Right lung (tissue), 5 donors: ENCODE measurements around the gene SPATA12. TPM values are rescaled to one million over a fixed set of nuclear protein-coding genes. Genes with fewer than 3 reads are reported as not detected.

Source experiments
- DNase-seq, 2 donors: peaks; one replicate each; pipeline ENCODE4 v3.0.0-alpha.2; 2013
- polyA plus RNA-seq, 5 donors: library from polyadenylated mRNA; unstranded; fragments of 120-200 nt; gene quantifications; one replicate each; pipeline versions ENCODE4 v1.2.1 to v1.2.3, GENCODE V29; 2013; ENCODE audit warnings: inconsistent platforms in 1 of 5, low replicate concordance in 1 of 5; ENCODE audit not compliant: insufficient read length in 5 of 5, insufficient read depth in 1 of 5

Gene SPATA12
- polyA plus RNA-seq, 5 donors = not detected

GRCh38 chr3:57052662-57053061 lies 7.8 kb upstream of the SPATA12 start:
- no peak for DNase-seq

DNA sequence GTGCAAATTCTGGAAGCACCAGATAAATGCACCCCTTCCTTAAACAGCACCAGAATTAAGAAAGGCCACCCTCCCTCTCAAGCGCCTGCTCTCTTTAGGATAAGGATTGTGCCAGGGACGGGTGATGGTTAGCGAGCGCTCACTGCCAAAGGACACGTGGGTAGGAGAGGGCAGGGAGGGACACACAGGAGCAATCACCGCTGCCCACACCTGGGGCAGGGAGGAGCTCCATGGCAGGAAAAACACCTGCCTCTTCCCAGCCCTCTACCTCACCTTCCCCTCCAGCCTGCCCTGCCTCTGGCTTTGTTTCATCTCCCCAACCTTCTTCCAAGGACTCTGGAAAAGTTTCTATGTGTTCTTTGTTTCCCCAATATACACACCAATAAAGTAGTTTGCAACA lies 7.3 kb upstream of the SPATA12 start:
- no peak for DNase-seq

- no peak for DNase-seq
These were observed 3.1 kb upstream of the SPATA12 start for GRCh38 chr3:57057351-57057750.

DNA sequence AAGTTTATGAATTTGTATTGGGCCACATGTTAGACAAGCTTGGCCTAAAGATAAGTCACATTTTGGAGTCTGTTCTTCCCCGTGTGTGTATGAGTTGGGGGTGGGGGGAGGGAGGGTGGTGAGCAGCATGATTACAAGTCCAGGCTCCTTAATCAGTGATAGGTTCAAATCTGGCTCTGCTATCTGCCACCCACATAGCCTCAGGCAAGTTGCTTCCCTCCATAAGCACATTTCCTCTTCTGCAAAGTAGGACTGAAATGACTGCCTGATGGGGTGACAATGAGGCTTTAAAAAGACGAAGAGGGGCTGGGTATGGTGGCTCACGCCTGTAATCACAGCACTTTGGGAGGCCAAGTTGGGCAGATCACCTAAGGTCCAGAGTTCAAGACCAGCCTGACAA lies 1.1 kb upstream of the SPATA12 start:
- DNase-seq = no peak

GRCh38 chr3:57061556-57061955 lies 1.1 kb downstream of the SPATA12 start:
- DNase-seq = no peak

- DNase-seq = no peak
These were observed 1.7 kb downstream of the SPATA12 start for GRCh38 chr3:57062101-57062631.

DNA sequence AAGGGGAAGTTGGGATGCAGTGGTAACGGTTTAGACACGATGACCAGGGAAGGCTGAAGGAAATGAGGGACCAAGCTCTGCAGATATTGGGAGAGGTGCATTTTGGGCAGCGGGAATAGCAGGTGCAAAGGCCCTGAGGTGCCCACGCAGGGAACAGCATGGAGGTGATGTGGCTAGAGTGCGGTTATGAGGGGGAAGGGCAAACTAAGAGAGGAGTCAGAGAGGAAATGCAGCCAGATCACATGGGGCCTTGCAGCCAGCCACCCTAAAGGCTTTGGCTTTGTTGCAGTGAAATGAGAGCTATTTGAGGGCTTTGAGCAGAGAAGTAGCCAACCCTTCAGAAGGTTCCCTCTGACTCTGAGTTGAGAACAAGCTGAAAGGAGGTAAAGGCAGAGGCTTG lies 2.6 kb downstream of the SPATA12 start:
- DNase-seq = no peak

- DNase-seq = no peak
These were observed 3.5 kb downstream of the SPATA12 start for GRCh38 chr3:57064001-57064400.

- DNase-seq = no peak
These were observed 4.1 kb downstream of the SPATA12 start for GRCh38 chr3:57064572-57064971.

- no peak for DNase-seq
These were observed 5.1 kb downstream of the SPATA12 start for GRCh38 chr3:57065588-57065987.

DNA sequence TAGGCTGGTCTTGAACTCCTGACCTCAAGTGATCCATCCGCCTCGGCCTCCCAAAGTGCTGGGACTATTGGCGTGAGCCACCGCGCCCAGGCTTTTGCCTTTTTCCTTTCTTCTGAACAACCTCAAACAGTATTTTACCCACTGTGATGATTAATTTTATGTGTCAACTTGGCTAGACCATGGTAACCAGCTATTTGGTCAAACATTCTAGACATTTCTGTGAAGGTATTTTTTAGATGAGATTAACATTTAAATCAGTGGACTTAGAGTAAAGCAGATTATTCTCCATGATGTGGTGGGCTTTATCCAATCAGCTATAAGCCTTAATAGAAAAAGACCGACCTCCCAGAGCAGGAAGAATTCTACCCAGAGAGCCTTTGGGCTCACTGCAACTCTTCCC lies 6.0 kb downstream of the SPATA12 start:
- no peak for DNase-seq

DNA sequence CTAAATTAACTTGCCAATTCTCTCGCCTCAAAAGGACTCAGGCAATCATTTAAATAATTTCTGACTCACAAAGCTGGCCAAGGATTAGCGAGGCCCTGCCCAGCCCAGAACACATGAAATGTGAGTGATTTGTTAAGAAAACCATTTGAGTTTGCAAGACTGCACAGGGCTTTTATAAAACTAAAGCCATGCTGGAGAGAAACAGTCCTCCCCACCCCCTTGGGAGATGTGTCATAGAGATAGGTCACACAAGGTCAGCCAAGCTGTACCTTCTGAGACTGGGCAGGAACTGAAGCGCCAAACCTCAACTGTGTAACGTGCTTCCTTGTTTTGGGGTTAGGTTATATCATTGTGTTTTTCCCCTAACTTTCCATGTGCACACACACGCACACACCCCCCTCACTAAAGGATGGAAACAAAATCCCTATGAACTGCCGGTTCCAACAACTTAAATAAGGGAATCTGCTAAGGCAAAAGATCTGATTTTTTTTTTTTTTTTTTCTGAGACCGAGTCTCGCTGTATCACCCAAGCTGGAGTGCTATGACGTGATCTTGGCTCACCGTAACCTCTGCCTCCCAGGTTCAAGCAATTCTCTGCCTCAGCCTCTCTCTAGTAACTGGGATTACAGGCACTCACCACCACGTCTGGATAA lies 8.1 kb downstream of the SPATA12 start:
- no peak for DNase-seq

DNA sequence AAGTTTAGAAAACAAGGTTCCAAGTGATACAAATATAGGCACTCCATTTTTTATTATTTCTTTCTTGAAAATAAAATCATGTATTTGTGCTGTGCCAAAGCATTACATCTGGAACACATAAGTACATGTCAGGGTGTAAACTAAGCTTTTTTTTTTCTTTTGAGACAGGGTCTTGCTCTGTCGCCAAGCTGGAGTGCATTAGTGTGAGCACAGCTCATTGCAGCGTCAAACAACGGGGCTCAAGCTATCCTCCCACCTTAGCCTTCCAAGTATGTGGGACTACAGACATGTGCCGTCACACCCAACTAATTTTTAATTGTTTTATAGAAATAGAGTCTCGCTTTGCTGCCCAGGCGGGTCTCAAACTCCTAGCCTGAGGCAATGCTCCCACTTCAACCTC lies 9.0 kb downstream of the SPATA12 start:
- DNase-seq = no peak

DNA sequence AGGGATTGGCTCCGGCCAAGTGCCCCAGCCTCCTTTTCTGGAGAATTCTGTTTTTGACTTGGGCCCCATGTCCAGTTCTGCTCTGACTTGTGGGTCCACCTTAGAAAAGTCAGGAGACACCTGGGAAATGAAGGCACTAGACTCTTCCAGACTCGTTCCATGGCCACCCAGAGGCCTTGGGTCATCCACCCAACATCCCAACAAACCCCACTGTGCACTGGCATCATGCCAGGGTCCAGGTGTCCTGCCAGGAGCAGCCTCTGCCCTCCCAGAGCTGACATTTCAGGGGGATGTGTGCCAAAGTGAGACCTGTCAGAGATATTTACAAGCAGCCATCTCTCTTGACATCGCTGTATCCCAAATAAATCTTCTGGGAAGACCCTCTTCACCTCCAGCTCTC lies 13.2 kb downstream of the SPATA12 start:
- no peak for DNase-seq

DNA sequence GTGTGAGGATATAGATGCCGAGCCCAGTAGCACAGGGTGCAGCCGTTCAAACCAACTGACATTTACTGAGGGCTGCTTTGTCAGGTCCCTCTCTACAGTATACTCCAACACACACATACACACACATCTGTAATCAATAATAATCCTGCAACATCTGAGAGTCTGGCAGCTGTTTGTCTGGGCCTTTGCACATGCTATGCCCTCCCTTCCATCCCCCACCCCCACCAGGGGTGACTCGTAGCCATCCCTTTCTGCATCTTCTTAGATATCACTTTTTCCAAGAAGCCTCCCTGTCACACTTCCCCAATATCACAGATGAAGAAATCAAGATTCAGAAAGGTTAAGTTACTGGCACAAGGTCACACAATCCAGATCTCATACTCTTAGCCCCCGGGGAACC lies 13.7 kb downstream of the SPATA12 start:
- no peak for DNase-seq

GRCh38 chr3:57076422-57076951 lies 16.0 kb downstream of the SPATA12 start:
- no peak for DNase-seq

DNA sequence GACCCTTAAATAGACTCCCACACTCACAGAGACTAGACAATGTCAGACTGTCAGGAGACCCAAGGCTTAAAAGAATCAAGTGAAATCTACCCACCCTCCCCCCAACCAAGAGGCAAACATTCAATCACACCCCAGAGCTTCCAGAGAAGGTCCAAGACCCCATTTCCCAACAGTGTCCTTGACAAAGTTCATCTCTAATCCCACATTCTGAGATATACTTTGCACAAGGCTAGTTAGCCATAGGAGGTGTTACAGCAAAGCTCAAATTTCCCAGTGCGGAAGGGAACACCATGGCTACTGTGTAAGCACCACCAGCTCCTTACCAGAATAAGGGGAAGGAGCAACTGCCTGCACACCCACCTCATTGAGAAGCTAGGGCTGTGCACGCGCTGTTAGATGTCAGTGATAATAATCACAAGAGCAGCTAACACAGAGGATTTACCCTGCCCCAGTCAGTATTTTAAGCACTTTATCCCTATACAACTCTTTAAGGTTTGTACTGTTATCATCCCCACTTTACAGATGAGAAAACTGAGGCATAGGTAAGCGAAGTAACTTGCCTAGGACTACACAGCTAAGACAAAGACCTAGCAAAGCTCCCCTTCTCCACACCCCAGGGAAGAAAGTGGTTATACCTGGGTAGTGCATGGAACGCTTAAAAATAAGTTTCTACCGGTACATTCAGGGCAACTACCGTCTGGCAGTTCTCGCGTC lies 17.3 kb downstream of the SPATA12 start:
- no peak for DNase-seq

DNA sequence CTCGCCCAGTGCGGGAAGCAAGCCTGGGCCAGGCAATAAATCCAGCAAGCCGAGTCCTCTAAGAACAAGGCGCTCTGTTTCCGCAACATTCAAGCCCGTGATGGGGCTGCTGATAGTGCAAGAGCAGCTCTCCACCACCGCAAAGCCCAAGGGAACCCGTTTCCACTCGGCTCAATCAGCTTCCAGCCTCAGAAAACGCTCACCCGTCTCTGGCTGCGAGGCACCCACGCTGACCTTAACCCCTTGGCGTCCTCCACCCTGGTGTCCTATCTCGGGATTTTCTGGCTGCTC lies 17.8 kb downstream of the SPATA12 start:
- DNase-seq = peak in 1 of 2 donors; percentile 29

- DNase-seq = peak in 1 of 2 donors; percentile 23
These were observed 18.4 kb downstream of the SPATA12 start for GRCh38 chr3:57078635-57079473.

DNA sequence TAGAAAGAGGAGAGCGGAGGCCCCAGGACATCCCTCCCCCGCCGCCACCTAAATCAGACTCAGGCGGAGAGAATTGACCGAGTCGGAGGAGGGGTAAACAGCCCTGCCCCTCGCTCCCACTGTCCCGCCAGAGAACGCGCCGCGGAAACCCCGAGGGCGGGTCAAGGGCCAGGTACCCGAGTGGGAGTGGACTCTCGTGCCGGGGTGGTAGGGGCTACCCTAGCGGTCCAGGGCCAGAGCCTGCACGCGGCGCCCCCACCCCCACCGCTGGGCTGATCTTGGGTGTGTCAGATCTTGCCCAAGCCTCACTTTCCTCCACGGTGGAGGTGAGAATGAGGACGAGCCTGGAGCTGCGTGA lies 19.0 kb downstream of the SPATA12 start:
- DNase-seq = no peak

- DNase-seq = no peak
These were observed 19.7 kb downstream of the SPATA12 start for GRCh38 chr3:57080171-57080570.

GRCh38 chr3:57081173-57081572 lies 20.7 kb downstream of the SPATA12 start:
- DNase-seq = no peak

DNA sequence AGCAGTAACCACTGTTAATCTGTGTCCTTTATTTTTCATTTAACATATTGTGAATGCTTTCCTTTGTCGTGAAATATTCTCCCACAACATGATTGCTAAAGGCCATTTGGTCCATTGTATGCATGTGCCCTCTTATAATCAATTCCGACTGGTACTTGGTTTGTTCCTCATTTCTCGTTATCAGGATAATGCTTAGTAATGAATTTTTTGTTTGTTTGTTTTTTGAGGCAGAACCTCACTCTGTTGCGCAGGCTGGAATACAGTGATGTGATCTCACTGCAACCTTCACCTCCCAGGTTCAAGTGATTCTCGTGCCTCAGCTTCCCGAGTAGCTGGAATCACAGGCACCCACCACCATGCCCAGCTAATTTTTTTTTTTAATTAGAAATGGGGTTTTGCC lies 22.0 kb downstream of the SPATA12 start:
- DNase-seq = no peak
